ENCODE data around the gene WDR86. TPM values are rescaled to one million over a fixed set of nuclear protein-coding genes. Genes with fewer than 3 reads are reported as not detected.

Gene WDR86
- total RNA-seq, 2 experiments from 2014 or later, result 0.25 TPM

- CTCF ChIA-PET, result interaction anchor here (0.6 to 2.2 kb wide), 3 partner anchors 26 to 54 kb away, joined by 3 to 9 read pairs (median 6); no protein-coding TSS in a partner anchor
Observed at GRCh38 chr7:151422212-151422611, 12.4 kb upstream of the WDR86 start.

GRCh38 chr7:151420144-151420543 is 10.3 kb upstream of the WDR86 start:
- no peak for TF ChIP-seq CTCF (IDR thresholded peaks at IDR 0.05)
- ChIA-PET CTCF (interaction anchor here (1.3 to 1.6 kb wide), 2 partner anchors 10 to 110 kb away, joined by 3 read pairs; no protein-coding TSS in a partner anchor), POLR2A (interaction anchor here (0.6 kb wide), 1 partner anchor 12 kb away, joined by 3 read pairs; no protein-coding TSS in a partner anchor)
- DNase-seq, result no peak
- no peak for ATAC-seq
- H3K27ac Mint-ChIP-seq, result no peak overlapping the region
- peaks cover 5% of the 10 kb centered on the region for H3K9me3 Mint-ChIP-seq
- H3K4me3 Mint-ChIP-seq, result no peak overlapping the region
- H3K4me1 Mint-ChIP-seq (ENCODE audit: low read depth), result no peaks in the 10 kb centered on the region
- intact Hi-C loops (cut with micrococcal nuclease), result no loop called here
- peaks cover 2% of the 10 kb centered on the region for H3K36me3 Mint-ChIP-seq (ENCODE audit: low read depth)
- peaks cover 2% of the 10 kb centered on the region for H3K27me3 Mint-ChIP-seq

More at GRCh38 chr7:151422212-151422611, 12.4 kb upstream of the WDR86 start:
- Mint-ChIP-seq H3K27ac (no peak overlapping the region), H3K36me3 (ENCODE audit: low read depth) (peaks cover 2% of the 10 kb centered on the region), H3K4me3 (no peak overlapping the region), H3K27me3 (no peaks in the 10 kb centered on the region), H3K9me3 (peaks cover 5% of the 10 kb centered on the region), H3K4me1 (ENCODE audit: low read depth) (peaks cover 5% of the 10 kb centered on the region)
- ATAC-seq (no peak), DNase-seq (no peak)
- intact Hi-C loops (cut with micrococcal nuclease), result no loop called here
- POLR2A ChIA-PET, result no interaction called here
- TF ChIP-seq CTCF (IDR thresholded peaks at IDR 0.05), result no peak

GRCh38 chr7:151416941-151417315 is 7.1 kb upstream of the WDR86 start:
- H3K36me3 Mint-ChIP-seq (ENCODE audit: low read depth), result peaks cover 2% of the 10 kb centered on the region
- H3K27me3 Mint-ChIP-seq, result peaks cover 12% of the 10 kb centered on the region
- ATAC-seq (no peak), DNase-seq (no peak)
- ChIA-PET POLR2A (no interaction called here), CTCF (interaction anchor here (0.9 to 7.2 kb wide), 2 partner anchors 32 to 49 kb away, joined by 3 to 35 read pairs; no protein-coding TSS in a partner anchor)
- H3K27ac Mint-ChIP-seq, result no peak overlapping the region
- intact Hi-C loops (cut with micrococcal nuclease), result no loop called here
- H3K4me1 Mint-ChIP-seq (ENCODE audit: low read depth), result peaks cover 24% of the 10 kb centered on the region
- peaks cover 9% of the 10 kb centered on the region for H3K9me3 Mint-ChIP-seq
- TF ChIP-seq CTCF (IDR thresholded peaks at IDR 0.05), result no peak
- no peak overlapping the region for H3K4me3 Mint-ChIP-seq

GRCh38 chr7:151416112-151416940 is 6.5 kb upstream of the WDR86 start:
- DNase-seq (no peak), ATAC-seq (no peak)
- intact Hi-C loops (cut with micrococcal nuclease), result no loop called here
- Mint-ChIP-seq H3K27ac (no peak overlapping the region), H3K36me3 (ENCODE audit: low read depth) (peaks cover 2% of the 10 kb centered on the region), H3K27me3 (peaks cover 17% of the 10 kb centered on the region), H3K9me3 (peaks cover 9% of the 10 kb centered on the region), H3K4me3 (no peak overlapping the region), H3K4me1 (ENCODE audit: low read depth) (peaks cover 28% of the 10 kb centered on the region)
- POLR2A ChIA-PET, result no interaction called here
- TF ChIP-seq CTCF (IDR thresholded peaks at IDR 0.05), result no peak
- CTCF ChIA-PET, result interaction anchor here (7.2 kb wide), 1 partner anchor 32 kb away, joined by 35 read pairs; no protein-coding TSS in a partner anchor

Data from activated CD8-positive, alpha-beta T cell treated with anti-CD3 and anti-CD28 coated beads for 36 hours (primary cell).